Gastrocnemius medialis (tissue), 4 donors: ENCODE data around the gene RNF223. TPM values are rescaled to one million over a fixed set of nuclear protein-coding genes. Genes with fewer than 3 reads are reported as not detected.

Experiments
- ATAC-seq, 2 donors: fragments of 150-250 bp; one replicate each; pipeline ENCODE4 v1.9.1; 2016
- DNase-seq, 2 donors: peaks; one replicate each; pipeline ENCODE4 v3.0.0-alpha.2; 2019
- H3K27ac ChIP-seq, 4 donors: fragments of 200-600 bp; sonication (generic); 1 replicate in 1 of 4; 2 replicates in 3 of 4; pipeline ENCODE4 v1.5.1; 2016 to 2018; ENCODE audit warnings: mild to moderate bottlenecking in 2 of 4, moderate library complexity in 1 of 4
- H3K27me3 ChIP-seq, 3 donors: fragments of 200-600 bp; sonication (generic) in 2 of 3; 1 replicate in 1 of 3; 2 replicates in 2 of 3; pipeline versions ENCODE4 v1.5.1 to v1.6.0; 2016 to 2019; ENCODE audit warnings: mild to moderate bottlenecking in 1 of 3, moderate library complexity in 1 of 3
- H3K36me3 ChIP-seq, 2 donors: fragments of 200-600 bp; sonication (generic) in 1 of 2; one replicate each; pipeline ENCODE4 v1.5.1; 2017 to 2018
- H3K4me1 ChIP-seq, 2 donors: fragments of 200-600 bp; sonication (generic) in 1 of 2; one replicate each; pipeline ENCODE4 v1.5.1; 2016 to 2017; ENCODE audit warnings: mild to moderate bottlenecking in 2 of 2
- H3K4me3 ChIP-seq, 4 donors: fragments of 200-600 bp; sonication (generic) in 3 of 4; 1 replicate in 1 of 4; 2 replicates in 3 of 4; pipeline ENCODE4 v1.5.1; 2016 to 2019; ENCODE audit warnings: mild to moderate bottlenecking in 2 of 4
- H3K9me3 ChIP-seq, 3 donors: fragments of 200-600 bp; sonication (generic) in 2 of 3; 1 replicate in 1 of 3; 2 replicates in 2 of 3; pipeline ENCODE4 v1.5.1; 2016 to 2019
- CTCF ChIP-seq, 5 experiments: fragments of 450-650 bp in 3 of 5; fragments of 200-600 bp in 2 of 5; sonication (generic) in 2 of 5; IDR thresholded peaks in 4 of 5; conservative IDR thresholded peaks in 1 of 5; 1 replicate in 4 of 5; 2 replicates in 1 of 5; pipeline ENCODE4 v1.5.1; 2016 to 2019; ENCODE audit warnings: antibody characterized with exemption in 5 of 5, mild to moderate bottlenecking in 3 of 5, moderate library complexity in 3 of 5
- POLR2A ChIP-seq, 2 donors: fragments of 450-650 bp; IDR thresholded peaks; one replicate each; pipeline ENCODE4 v1.6.1; 2017; ENCODE audit warnings: antibody characterized with exemption in 2 of 2, mild to moderate bottlenecking in 2 of 2, moderate library complexity in 2 of 2
- in situ Hi-C, 4 donors: fragments of 200-750 bp; cut with MboI; loops; one replicate each; pipeline versions ENCODE4 v1.15.0 to v1.8.0; 2017; ENCODE audit warnings: low sequenced_read_pairs in 4 of 4
- intact Hi-C: fragments of 100-400 bp; cut with DNase I; formaldehyde crosslinking; loops from one replicate; pipeline ENCODE4 v1.15.1; 2023; ENCODE audit warnings: low total_unique reads
- total RNA-seq, 4 donors: library from RNA; depleted of rRNA; stranded (reverse); fragments of >200 nt; gene quantifications; one replicate each; pipeline versions ENCODE4 v1.1.0 to v1.2.3, GENCODE V29; 2016

RNF223 gene
- total RNA-seq, 4 donors from 2014 or later = not detected

GRCh38 chr1:1052003-1052840, 21.9 kb downstream of the RNF223 start:
- H3K36me3 ChIP-seq = no peaks in the 10 kb centered on the region
- in situ Hi-C loops = no loop called here
- intact Hi-C loops = no loop called here
- no peaks in the 10 kb centered on the region for H3K4me1 ChIP-seq
- H3K27me3 ChIP-seq = no peaks in the 10 kb centered on the region
- no peak for TF ChIP-seq CTCF (IDR thresholded peaks at IDR 0.05 in 4 of 5, conservative IDR thresholded peaks at IDR 0.05 in 1 of 5)
- TF ChIP-seq POLR2A (IDR thresholded peaks at IDR 0.05) = no peak
- DNase-seq (no peak), ATAC-seq (no peak)
- H3K27ac ChIP-seq = no peak overlapping the region
- H3K4me3 ChIP-seq = no peak overlapping the region
- H3K9me3 ChIP-seq = no peaks in the 10 kb centered on the region

- in situ Hi-C loops = no loop called here
- Histone ChIP-seq H3K36me3 (no peaks in the 10 kb centered on the region), H3K27ac (no peak overlapping the region), H3K4me3 (no peak overlapping the region), H3K4me1 (no peaks in the 10 kb centered on the region), H3K9me3 (no peaks in the 10 kb centered on the region), H3K27me3 (no peaks in the 10 kb centered on the region)
- TF ChIP-seq POLR2A (IDR thresholded peaks at IDR 0.05) = no peak
- no peak for TF ChIP-seq CTCF (IDR thresholded peaks at IDR 0.05 in 4 of 5, conservative IDR thresholded peaks at IDR 0.05 in 1 of 5)
- ATAC-seq (no peak), DNase-seq (no peak)
- intact Hi-C loops = no loop called here
Measured at GRCh38 chr1:1051127-1051810, 22.8 kb downstream of the RNF223 start.

GRCh38 chr1:1050577-1051052, 23.5 kb downstream of the RNF223 start:
- Histone ChIP-seq H3K4me3 (no peak overlapping the region), H3K36me3 (no peaks in the 10 kb centered on the region)
- ATAC-seq = no peak

More at GRCh38 chr1:1050577-1051052, 23.5 kb downstream of the RNF223 start:
- H3K4me1 ChIP-seq = no peaks in the 10 kb centered on the region
- DNase-seq = no peak
- TF ChIP-seq CTCF (IDR thresholded peaks at IDR 0.05 in 4 of 5, conservative IDR thresholded peaks at IDR 0.05 in 1 of 5) (no peak), POLR2A (IDR thresholded peaks at IDR 0.05) (no peak)
- intact Hi-C loops = no loop called here
- H3K27me3 ChIP-seq = no peaks in the 10 kb centered on the region
- H3K27ac ChIP-seq = no peak overlapping the region
- in situ Hi-C loops = no loop called here
- H3K9me3 ChIP-seq = no peaks in the 10 kb centered on the region
